IgD-negative memory B cell (primary cell): ENCODE results near the gene ATAD3B. TPM values are rescaled to one million over a fixed set of nuclear protein-coding genes. Genes with fewer than 3 reads are reported as not detected.
"Not testable (repeated sequence)": the region's sequence is repeated elsewhere in the genome, so short reads cannot be mapped to it uniquely, and the experiment has no call there.

Source experiments
- H3K27ac Mint-ChIP-seq, 3 donors: one replicate each; pipeline ENCODE4 v1.8.0; 2020 to 2022; ENCODE audit warnings: mild to moderate bottlenecking in 3 of 3, mixed read lengths in 3 of 3, moderate library complexity in 1 of 3
- H3K27me3 Mint-ChIP-seq: one replicate; pipeline ENCODE4 v1.8.0; 2021; ENCODE audit warnings: mixed read lengths
- H3K36me3 Mint-ChIP-seq: one replicate; pipeline ENCODE4 v1.8.0; 2020; ENCODE audit warnings: mild to moderate bottlenecking, mixed read lengths
- H3K4me1 Mint-ChIP-seq, 3 donors: one replicate each; pipeline ENCODE4 v1.8.0; 2020 to 2022; ENCODE audit warnings: mixed read lengths in 3 of 3, mild to moderate bottlenecking in 1 of 3
- H3K4me3 Mint-ChIP-seq, 4 donors: one replicate each; pipeline ENCODE4 v1.8.0; 2020 to 2022; ENCODE audit warnings: mild to moderate bottlenecking in 4 of 4, mixed read lengths in 4 of 4, moderate library complexity in 3 of 4
- H3K9me3 Mint-ChIP-seq, 3 donors: one replicate each; pipeline ENCODE4 v1.8.0; 2020 to 2021; ENCODE audit warnings: mixed read lengths in 3 of 3, mild to moderate bottlenecking in 1 of 3
- polyA plus RNA-seq: library from polyadenylated mRNA; unstranded; fragments of 300-500 nt; fragmentation: Illumina TruSeq; gene quantifications from one replicate; pipeline ENCODE4 v1.2.3, GENCODE V29; 2021

The ATAD3B gene
- polyA plus RNA-seq, 1 donor from 2014 or later = 10.8 TPM

GRCh38 chr1:1437904-1438376, 33.6 kb upstream of the ATAD3B start:
- H3K27me3 Mint-ChIP-seq = peaks cover 24% of the 10 kb centered on the region
- no peak overlapping the region for H3K27ac Mint-ChIP-seq
- H3K9me3 Mint-ChIP-seq = no peaks in the 10 kb centered on the region
- H3K36me3 Mint-ChIP-seq = no peaks in the 10 kb centered on the region
- H3K4me3 Mint-ChIP-seq = no peak overlapping the region
- H3K4me1 Mint-ChIP-seq = peaks cover 0 to 4% (median 2%) of the 10 kb centered on the region in 3 donors

- peaks cover 21% of the 10 kb centered on the region for H3K27me3 Mint-ChIP-seq
- H3K9me3 Mint-ChIP-seq = no peaks in the 10 kb centered on the region
- H3K4me3 Mint-ChIP-seq = no peak overlapping the region
- no peak overlapping the region for H3K27ac Mint-ChIP-seq
- H3K36me3 Mint-ChIP-seq = no peaks in the 10 kb centered on the region
- peaks cover 0 to 4% (median 2%) of the 10 kb centered on the region in 3 donors for H3K4me1 Mint-ChIP-seq
These were observed 32.8 kb upstream of the ATAD3B start for GRCh38 chr1:1438531-1439381.

GRCh38 chr1:1439546-1440261, 31.9 kb upstream of the ATAD3B start:
- H3K4me3 Mint-ChIP-seq = no peak overlapping the region
- H3K27ac Mint-ChIP-seq = no peak overlapping the region
- peaks cover 0 to 4% (median 2%) of the 10 kb centered on the region in 3 donors for H3K4me1 Mint-ChIP-seq
- peaks cover 18% of the 10 kb centered on the region for H3K27me3 Mint-ChIP-seq
- H3K36me3 Mint-ChIP-seq = no peaks in the 10 kb centered on the region
- no peaks in the 10 kb centered on the region for H3K9me3 Mint-ChIP-seq

- Mint-ChIP-seq H3K4me1 (peaks cover 0 to 2% (median 0%) of the 10 kb centered on the region in 3 donors), H3K36me3 (no peaks in the 10 kb centered on the region), H3K4me3 (no peak overlapping the region), H3K9me3 (no peaks in the 10 kb centered on the region), H3K27ac (no peak overlapping the region), H3K27me3 (peaks cover 13% of the 10 kb centered on the region)
These were observed 31.1 kb upstream of the ATAD3B start for GRCh38 chr1:1440262-1441001.

GRCh38 chr1:1441002-1441888, 30.3 kb upstream of the ATAD3B start:
- H3K9me3 Mint-ChIP-seq = no peaks in the 10 kb centered on the region
- H3K27me3 Mint-ChIP-seq = peaks cover 11% of the 10 kb centered on the region
- H3K4me1 Mint-ChIP-seq = peaks cover 0 to 2% (median 0%) of the 10 kb centered on the region in 3 donors
- no peak overlapping the region for H3K4me3 Mint-ChIP-seq
- H3K27ac Mint-ChIP-seq = no peak overlapping the region
- no peaks in the 10 kb centered on the region for H3K36me3 Mint-ChIP-seq

GRCh38 chr1:1442069-1442770, 29.3 kb upstream of the ATAD3B start:
- Mint-ChIP-seq H3K27me3 (peaks cover 11% of the 10 kb centered on the region), H3K36me3 (no peaks in the 10 kb centered on the region), H3K27ac (no peak overlapping the region), H3K9me3 (no peaks in the 10 kb centered on the region), H3K4me1 (peaks cover 0 to 2% (median 0%) of the 10 kb centered on the region in 3 donors), H3K4me3 (no peak overlapping the region)

DNA sequence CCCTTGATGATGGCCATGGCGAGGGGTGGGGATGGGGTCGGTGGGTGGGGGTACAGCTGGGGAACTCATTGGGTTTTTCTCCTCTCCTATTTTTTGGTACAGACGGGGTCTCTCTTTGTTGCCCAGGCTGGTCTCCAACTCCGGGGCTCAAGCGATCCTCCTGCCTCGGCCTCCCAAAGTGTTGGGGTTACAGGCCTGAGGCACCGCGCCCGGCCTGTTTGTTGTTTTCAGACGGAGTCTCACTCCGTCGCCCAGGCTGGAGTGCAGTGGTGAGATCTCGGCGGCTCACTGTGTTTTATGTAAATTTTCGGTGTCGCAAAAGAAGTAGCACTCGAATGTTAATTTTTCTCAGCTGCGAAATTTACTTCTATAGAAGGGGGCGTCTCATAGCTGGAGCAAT, 24.9 kb upstream of the ATAD3B start:
- H3K4me1 Mint-ChIP-seq, H3K27me3 Mint-ChIP-seq, H3K27ac Mint-ChIP-seq, H3K36me3 Mint-ChIP-seq, H3K4me3 Mint-ChIP-seq, H3K9me3 Mint-ChIP-seq: not testable (repeated sequence)

- H3K27me3 Mint-ChIP-seq = peaks cover 3% of the 10 kb centered on the region
These were observed 22.3 kb upstream of the ATAD3B start, which contains the start of gene ATAD3C for GRCh38 chr1:1449099-1449739. Gene ATAD3C (plus strand): TSS chr1:1449689. CDS start chr1:1450684, 995 bp downstream.

DNA sequence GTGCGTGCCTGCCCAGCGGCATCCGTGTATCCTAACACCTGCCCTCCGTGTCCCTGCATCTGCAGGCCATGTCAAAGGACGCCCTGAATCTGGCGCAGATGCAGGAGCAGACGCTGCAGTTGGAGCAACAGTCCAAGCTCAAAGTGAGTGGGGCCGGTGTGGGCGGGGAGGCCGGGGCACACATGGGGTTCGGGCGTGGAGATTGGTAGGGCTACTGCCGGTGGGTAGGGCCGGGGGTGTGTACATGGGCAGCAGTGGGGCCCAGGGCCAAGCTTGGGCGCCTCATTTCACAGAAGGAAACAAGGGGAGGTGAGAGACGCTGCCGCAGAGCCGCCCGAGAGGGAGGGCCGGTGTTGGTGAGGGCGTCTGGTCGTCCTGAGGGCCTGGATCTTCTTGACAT, 20.9 kb upstream of the ATAD3B start:
- not testable (repeated sequence) for H3K4me3 Mint-ChIP-seq, H3K27me3 Mint-ChIP-seq, H3K36me3 Mint-ChIP-seq, H3K4me1 Mint-ChIP-seq, H3K9me3 Mint-ChIP-seq, H3K27ac Mint-ChIP-seq

More at GRCh38 chr1:1449099-1449739, 22.3 kb upstream of the ATAD3B start, which contains the start of gene ATAD3C:
- Mint-ChIP-seq H3K4me1 (no peaks in the 10 kb centered on the region), H3K4me3 (no peak within 1 kb of the TSS), H3K36me3 (no peaks in the 10 kb centered on the region), H3K9me3 (no peaks in the 10 kb centered on the region), H3K27ac (no peak within 1 kb of the TSS)

DNA sequence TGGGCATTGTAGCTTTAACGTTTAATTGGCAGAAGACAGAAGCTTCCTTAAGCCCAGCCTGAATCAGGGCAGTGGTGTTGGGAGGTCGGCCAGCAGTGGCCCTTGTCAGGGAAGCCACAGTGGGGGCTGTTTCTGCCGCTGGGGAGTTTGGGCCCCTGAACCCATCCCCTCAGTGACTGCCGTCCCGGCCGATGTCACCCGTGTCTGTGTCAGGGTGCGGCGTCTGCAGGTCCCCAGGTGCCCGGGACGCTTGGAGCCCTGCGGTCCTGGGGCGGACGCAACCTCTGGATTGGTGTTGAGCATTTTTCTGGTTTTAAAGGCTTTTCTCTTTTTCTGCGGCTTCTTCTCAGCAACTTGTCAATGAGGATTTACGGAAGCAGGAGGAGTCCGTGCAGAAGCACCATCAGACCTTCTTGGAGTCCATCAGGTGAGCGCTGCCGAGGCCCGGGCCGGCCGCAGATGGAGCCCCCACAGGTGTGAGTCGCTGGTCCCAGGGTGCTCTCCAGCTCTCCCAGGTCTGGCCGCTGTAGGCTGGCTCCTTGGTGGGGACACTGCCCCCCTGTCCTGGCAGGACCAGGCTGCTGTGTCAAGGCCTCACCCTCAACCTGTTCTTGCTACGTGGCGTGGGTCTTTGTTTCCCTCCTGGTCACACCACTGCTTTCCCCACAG, 19.7 kb upstream of the ATAD3B start:
- no peaks in the 10 kb centered on the region for H3K9me3 Mint-ChIP-seq
- H3K27me3 Mint-ChIP-seq = peaks cover 3% of the 10 kb centered on the region
- no peak overlapping the region for H3K27ac Mint-ChIP-seq
- H3K4me1 Mint-ChIP-seq = no peaks in the 10 kb centered on the region
- H3K36me3 Mint-ChIP-seq = no peaks in the 10 kb centered on the region
- H3K4me3 Mint-ChIP-seq = no peak overlapping the region

- not testable (repeated sequence) for H3K4me1 Mint-ChIP-seq, H3K27me3 Mint-ChIP-seq, H3K27ac Mint-ChIP-seq, H3K4me3 Mint-ChIP-seq, H3K9me3 Mint-ChIP-seq, H3K36me3 Mint-ChIP-seq
These were observed 19.2 kb upstream of the ATAD3B start for GRCh38 chr1:1452365-1452739.

DNA sequence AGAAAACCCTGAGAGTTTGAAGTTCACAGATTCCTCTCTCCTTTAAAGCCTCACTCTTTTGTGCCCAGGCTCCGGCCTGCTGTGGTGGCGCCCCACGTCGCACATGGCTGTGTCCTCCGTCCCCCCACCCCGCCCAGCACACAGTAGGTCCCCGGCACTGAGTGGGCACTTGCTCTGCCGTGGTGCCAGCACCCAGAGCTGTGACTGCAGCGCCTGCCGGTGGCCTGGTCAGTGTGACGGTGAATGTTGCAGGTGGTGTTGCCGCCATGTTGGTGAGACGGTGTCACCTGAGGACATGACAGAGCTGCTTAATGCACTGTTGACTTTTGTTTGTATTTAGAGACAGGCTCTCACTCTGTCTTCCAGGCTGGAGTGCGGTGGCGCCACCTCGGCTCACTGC, 18.7 kb upstream of the ATAD3B start:
- Mint-ChIP-seq H3K9me3 (no peaks in the 10 kb centered on the region), H3K36me3 (no peaks in the 10 kb centered on the region), H3K4me1 (no peaks in the 10 kb centered on the region), H3K4me3 (no peak overlapping the region), H3K27ac (no peak overlapping the region), H3K27me3 (peaks cover 3% of the 10 kb centered on the region)
